ENCODE results near the gene PTPN5.

DNA sequence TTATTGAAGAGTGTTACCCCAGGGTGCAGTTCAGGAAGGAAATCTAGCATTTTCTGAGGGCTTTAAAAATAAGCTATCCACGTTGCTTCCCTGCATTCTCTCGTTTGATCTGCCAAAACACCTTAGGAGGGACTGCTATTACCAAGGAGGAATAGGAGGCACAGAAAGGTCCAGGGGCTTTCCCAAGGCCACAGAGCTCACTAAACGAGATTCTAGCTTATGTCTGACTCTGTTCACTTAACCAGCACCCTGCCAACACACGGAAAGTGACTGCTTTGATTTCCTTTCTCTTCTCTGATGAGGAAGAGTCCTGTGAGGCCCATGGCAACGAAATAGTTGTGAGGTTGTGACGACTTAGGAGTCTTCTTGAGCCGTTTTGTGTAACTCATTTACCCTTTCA, 3.4 kb upstream of the PTPN5 start:
- TF ChIP-seq EZH2 (IDR thresholded peaks at IDR 0.05), result no peak
- TF ChIP-seq, protein P1, sequence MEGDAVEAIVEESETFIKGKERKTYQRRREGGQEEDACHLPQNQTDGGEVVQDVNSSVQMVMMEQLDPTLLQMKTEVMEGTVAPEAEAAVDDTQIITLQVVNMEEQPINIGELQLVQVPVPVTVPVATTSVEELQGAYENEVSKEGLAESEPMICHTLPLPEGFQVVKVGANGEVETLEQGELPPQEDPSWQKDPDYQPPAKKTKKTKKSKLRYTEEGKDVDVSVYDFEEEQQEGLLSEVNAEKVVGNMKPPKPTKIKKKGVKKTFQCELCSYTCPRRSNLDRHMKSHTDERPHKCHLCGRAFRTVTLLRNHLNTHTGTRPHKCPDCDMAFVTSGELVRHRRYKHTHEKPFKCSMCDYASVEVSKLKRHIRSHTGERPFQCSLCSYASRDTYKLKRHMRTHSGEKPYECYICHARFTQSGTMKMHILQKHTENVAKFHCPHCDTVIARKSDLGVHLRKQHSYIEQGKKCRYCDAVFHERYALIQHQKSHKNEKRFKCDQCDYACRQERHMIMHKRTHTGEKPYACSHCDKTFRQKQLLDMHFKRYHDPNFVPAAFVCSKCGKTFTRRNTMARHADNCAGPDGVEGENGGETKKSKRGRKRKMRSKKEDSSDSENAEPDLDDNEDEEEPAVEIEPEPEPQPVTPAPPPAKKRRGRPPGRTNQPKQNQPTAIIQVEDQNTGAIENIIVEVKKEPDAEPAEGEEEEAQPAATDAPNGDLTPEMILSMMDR (IDR thresholded peaks at IDR 0.05 in 2 of 3, conservative IDR thresholded peaks at IDR 0.05 in 1 of 3; ENCODE audit: borderline replicate concordance in 1 of 3, insufficient read depth in 1 of 3, low read depth in 2 of 3, low read length in 2 of 3), result no peak
- TF ChIP-seq, protein P2, sequence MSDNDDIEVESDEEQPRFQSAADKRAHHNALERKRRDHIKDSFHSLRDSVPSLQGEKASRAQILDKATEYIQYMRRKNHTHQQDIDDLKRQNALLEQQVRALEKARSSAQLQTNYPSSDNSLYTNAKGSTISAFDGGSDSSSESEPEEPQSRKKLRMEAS (IDR thresholded peaks at IDR 0.05), result no peak
- TF ChIP-seq POLR2A (IDR thresholded peaks at IDR 0.05; ENCODE audit: borderline replicate concordance, extremely low read depth, insufficient read depth, insufficient read length), result no peak
- no peak for TF ChIP-seq RAD21 (IDR thresholded peaks at IDR 0.05; ENCODE audit: low read depth)
- TF ChIP-seq, protein P3, sequence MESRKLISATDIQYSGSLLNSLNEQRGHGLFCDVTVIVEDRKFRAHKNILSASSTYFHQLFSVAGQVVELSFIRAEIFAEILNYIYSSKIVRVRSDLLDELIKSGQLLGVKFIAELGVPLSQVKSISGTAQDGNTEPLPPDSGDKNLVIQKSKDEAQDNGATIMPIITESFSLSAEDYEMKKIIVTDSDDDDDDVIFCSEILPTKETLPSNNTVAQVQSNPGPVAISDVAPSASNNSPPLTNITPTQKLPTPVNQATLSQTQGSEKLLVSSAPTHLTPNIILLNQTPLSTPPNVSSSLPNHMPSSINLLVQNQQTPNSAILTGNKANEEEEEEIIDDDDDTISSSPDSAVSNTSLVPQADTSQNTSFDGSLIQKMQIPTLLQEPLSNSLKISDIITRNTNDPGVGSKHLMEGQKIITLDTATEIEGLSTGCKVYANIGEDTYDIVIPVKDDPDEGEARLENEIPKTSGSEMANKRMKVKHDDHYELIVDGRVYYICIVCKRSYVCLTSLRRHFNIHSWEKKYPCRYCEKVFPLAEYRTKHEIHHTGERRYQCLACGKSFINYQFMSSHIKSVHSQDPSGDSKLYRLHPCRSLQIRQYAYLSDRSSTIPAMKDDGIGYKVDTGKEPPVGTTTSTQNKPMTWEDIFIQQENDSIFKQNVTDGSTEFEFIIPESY (IDR thresholded peaks at IDR 0.05; ENCODE audit: extremely low read depth, insufficient replicate concordance, low read length), result no peak
- no peak for TF ChIP-seq SP1 (IDR thresholded peaks at IDR 0.05; ENCODE audit: low read depth)
- no peak for TF ChIP-seq ZNF274 (IDR thresholded peaks at IDR 0.05; ENCODE audit: low read depth, low read length)
- TF ChIP-seq, protein P4, sequence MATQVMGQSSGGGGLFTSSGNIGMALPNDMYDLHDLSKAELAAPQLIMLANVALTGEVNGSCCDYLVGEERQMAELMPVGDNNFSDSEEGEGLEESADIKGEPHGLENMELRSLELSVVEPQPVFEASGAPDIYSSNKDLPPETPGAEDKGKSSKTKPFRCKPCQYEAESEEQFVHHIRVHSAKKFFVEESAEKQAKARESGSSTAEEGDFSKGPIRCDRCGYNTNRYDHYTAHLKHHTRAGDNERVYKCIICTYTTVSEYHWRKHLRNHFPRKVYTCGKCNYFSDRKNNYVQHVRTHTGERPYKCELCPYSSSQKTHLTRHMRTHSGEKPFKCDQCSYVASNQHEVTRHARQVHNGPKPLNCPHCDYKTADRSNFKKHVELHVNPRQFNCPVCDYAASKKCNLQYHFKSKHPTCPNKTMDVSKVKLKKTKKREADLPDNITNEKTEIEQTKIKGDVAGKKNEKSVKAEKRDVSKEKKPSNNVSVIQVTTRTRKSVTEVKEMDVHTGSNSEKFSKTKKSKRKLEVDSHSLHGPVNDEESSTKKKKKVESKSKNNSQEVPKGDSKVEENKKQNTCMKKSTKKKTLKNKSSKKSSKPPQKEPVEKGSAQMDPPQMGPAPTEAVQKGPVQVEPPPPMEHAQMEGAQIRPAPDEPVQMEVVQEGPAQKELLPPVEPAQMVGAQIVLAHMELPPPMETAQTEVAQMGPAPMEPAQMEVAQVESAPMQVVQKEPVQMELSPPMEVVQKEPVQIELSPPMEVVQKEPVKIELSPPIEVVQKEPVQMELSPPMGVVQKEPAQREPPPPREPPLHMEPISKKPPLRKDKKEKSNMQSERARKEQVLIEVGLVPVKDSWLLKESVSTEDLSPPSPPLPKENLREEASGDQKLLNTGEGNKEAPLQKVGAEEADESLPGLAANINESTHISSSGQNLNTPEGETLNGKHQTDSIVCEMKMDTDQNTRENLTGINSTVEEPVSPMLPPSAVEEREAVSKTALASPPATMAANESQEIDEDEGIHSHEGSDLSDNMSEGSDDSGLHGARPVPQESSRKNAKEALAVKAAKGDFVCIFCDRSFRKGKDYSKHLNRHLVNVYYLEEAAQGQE (IDR thresholded peaks at IDR 0.05; ENCODE audit: low read depth), result no peak
- no peak for TF ChIP-seq EZH2phosphoT487 (IDR thresholded peaks at IDR 0.05; ENCODE audit: borderline replicate concordance)
- no peak for TF ChIP-seq SIN3A (IDR thresholded peaks at IDR 0.05; ENCODE audit: low read depth)
